Measurements from ENCODE around the gene IL9.

IL9 gene

GRCh38 chr5:135891268-135891667, 4.4 kb downstream of the IL9 start:
- no peak for FAIRE-seq

GRCh38 chr5:135890867-135891266, 4.8 kb downstream of the IL9 start:
- no peak for FAIRE-seq

GRCh38 chr5:135890296-135890695, 5.3 kb downstream of the IL9 start:
- no peak for FAIRE-seq

GRCh38 chr5:135887881-135888614, 7.6 kb downstream of the IL9 start:
- FAIRE-seq = no peak

GRCh38 chr5:135887447-135887864, 8.2 kb downstream of the IL9 start:
- FAIRE-seq = no peak

GRCh38 chr5:135886136-135886535, 9.5 kb downstream of the IL9 start:
- no peak for FAIRE-seq

GRCh38 chr5:135885031-135885430, 10.6 kb downstream of the IL9 start:
- no peak for FAIRE-seq

- no peak for FAIRE-seq
Measured at GRCh38 chr5:135883441-135883840, 12.2 kb downstream of the IL9 start.

- no peak for FAIRE-seq
Measured at GRCh38 chr5:135883026-135883425, 12.6 kb downstream of the IL9 start.

GRCh38 chr5:135881819-135882218, 13.8 kb downstream of the IL9 start:
- FAIRE-seq = no peak

GRCh38 chr5:135881244-135881643, 14.4 kb downstream of the IL9 start:
- no peak for FAIRE-seq

GRCh38 chr5:135880801-135881200, 14.8 kb downstream of the IL9 start:
- no peak for FAIRE-seq

GRCh38 chr5:135880278-135880677, 15.4 kb downstream of the IL9 start:
- no peak for FAIRE-seq

GRCh38 chr5:135879591-135879990, 16.1 kb downstream of the IL9 start:
- no peak for FAIRE-seq

- no peak for FAIRE-seq
Measured at GRCh38 chr5:135878156-135878620, 17.5 kb downstream of the IL9 start.

- no peak for FAIRE-seq
Measured at GRCh38 chr5:135877570-135878155, 18.0 kb downstream of the IL9 start.

- no peak for FAIRE-seq
Measured at GRCh38 chr5:135876146-135876545, 19.5 kb downstream of the IL9 start.

- no peak for FAIRE-seq
Measured at GRCh38 chr5:135875567-135875966, 20.1 kb downstream of the IL9 start.

- no peak for FAIRE-seq
Measured at GRCh38 chr5:135874461-135874860, 21.2 kb downstream of the IL9 start.

GRCh38 chr5:135873831-135874230, 21.8 kb downstream of the IL9 start:
- FAIRE-seq = no peak

- FAIRE-seq = no peak
Measured at GRCh38 chr5:135871268-135871915, 24.2 kb downstream of the IL9 start.

- FAIRE-seq = no peak
Measured at GRCh38 chr5:135869935-135870334, 25.7 kb downstream of the IL9 start.

GRCh38 chr5:135869276-135869675, 26.4 kb downstream of the IL9 start:
- no peak for FAIRE-seq

GRCh38 chr5:135868681-135869080, 27.0 kb downstream of the IL9 start:
- no peak for FAIRE-seq
